ENCODE results near the gene CHM. TPM values are rescaled to one million over a fixed set of nuclear protein-coding genes. Genes with fewer than 3 reads are reported as not detected.
"Not testable (repeated sequence)": the region's sequence is repeated elsewhere in the genome, so short reads cannot be mapped to it uniquely, and the experiment has no call there.

Gene CHM
- polyA plus RNA-seq, 3 donors = 6.0 to 7.7 (median 6.6) TPM

GRCh38 chrX:85977218-85977617 is 70.1 kb downstream of the CHM start:
- Mint-ChIP-seq H3K4me1 (no peaks in the 10 kb centered on the region), H3K27me3 (ENCODE audit: low read depth in 3 of 3) (no peaks in the 10 kb centered on the region), H3K4me3 (no peak overlapping the region), H3K36me3 (peaks cover 23 to 42% of the 10 kb centered on the region in 2 donors), H3K27ac (no peak overlapping the region), H3K9me3 (peaks cover 0 to 12% (median 2%) of the 10 kb centered on the region in 7 donors)
- Histone ChIP-seq H3K36me3 (replicated peaks in 1 of 2; ENCODE audit: control insufficient read depth in 1 of 2, insufficient read depth in 2 of 2, low read length in 2 of 2) (peaks cover 9 to 33% of the 10 kb centered on the region in 2 donors), H3K27me3 (ENCODE audit: control insufficient read depth in 2 of 2, insufficient read depth in 2 of 2, low read length in 2 of 2) (no peaks in the 10 kb centered on the region), H4K20me1 (ENCODE audit: insufficient read depth, low read length) (no peaks in the 10 kb centered on the region), H3K4me3 (replicated peaks in 1 of 3; ENCODE audit: low read depth in 2 of 3, low read length in 3 of 3) (no peak overlapping the region), H3K4me2 (replicated peaks; ENCODE audit: extremely low read depth, low read length, poor library complexity, severe bottlenecking) (no peak overlapping the region), H3K79me2 (ENCODE audit: insufficient read depth, low read length) (no peaks in the 10 kb centered on the region), H2AFZ (ENCODE audit: insufficient read depth, low read depth, low read length, poor library complexity, severe bottlenecking) (no peak overlapping the region), H3K4me1 (ENCODE audit: control insufficient read depth in 1 of 2, insufficient read depth in 2 of 2, low read length in 2 of 2) (no peaks in the 10 kb centered on the region), H3K27ac (ENCODE audit: low read depth in 1 of 2, low read length in 2 of 2) (no peak overlapping the region), H3K9ac (ENCODE audit: insufficient read depth, low read length, poor library complexity, severe bottlenecking) (no peak overlapping the region), H3K9me3 (replicated peaks in 1 of 2; ENCODE audit: control insufficient read depth in 1 of 2, insufficient read depth in 1 of 2, low read length in 2 of 2) (no peaks in the 10 kb centered on the region)
- WGBS (ENCODE audit: insufficient coverage) = no CpG with 5 or more reads among the region's 3 CpGs
- TF ChIP-seq CTCF (IDR thresholded peaks at IDR 0.05) = no peak
- no peak for DNase-seq
- intact Hi-C loops (cut with micrococcal nuclease) = no loop called here

- H3K4me1 ChIP-seq (ENCODE audit: control insufficient read depth in 1 of 2, insufficient read depth in 2 of 2, low read length in 2 of 2); DNase-seq; H3K4me1 Mint-ChIP-seq; H2AFZ ChIP-seq (ENCODE audit: insufficient read depth, low read depth, low read length, poor library complexity, severe bottlenecking); H3K27me3 Mint-ChIP-seq (ENCODE audit: low read depth in 3 of 3); intact Hi-C loops (cut with micrococcal nuclease); H3K4me3 Mint-ChIP-seq; H4K20me1 ChIP-seq (ENCODE audit: insufficient read depth, low read length); H3K27ac ChIP-seq (ENCODE audit: low read depth in 1 of 2, low read length in 2 of 2); H3K27me3 ChIP-seq (ENCODE audit: control insufficient read depth in 2 of 2, insufficient read depth in 2 of 2, low read length in 2 of 2); H3K9ac ChIP-seq (ENCODE audit: insufficient read depth, low read length, poor library complexity, severe bottlenecking); H3K9me3 ChIP-seq (replicated peaks in 1 of 2; ENCODE audit: control insufficient read depth in 1 of 2, insufficient read depth in 1 of 2, low read length in 2 of 2); H3K79me2 ChIP-seq (ENCODE audit: insufficient read depth, low read length); H3K4me2 ChIP-seq (replicated peaks; ENCODE audit: extremely low read depth, low read length, poor library complexity, severe bottlenecking); H3K4me3 ChIP-seq (replicated peaks in 1 of 3; ENCODE audit: low read depth in 2 of 3, low read length in 3 of 3); H3K27ac Mint-ChIP-seq: not testable (repeated sequence)
- 100% methylated on average over 15 of the region's 33 CpGs for WGBS (ENCODE audit: insufficient coverage)
- peaks cover 0 to 12% (median 4%) of the 10 kb centered on the region in 7 donors for H3K9me3 Mint-ChIP-seq
- H3K36me3 ChIP-seq (replicated peaks in 1 of 2; ENCODE audit: control insufficient read depth in 1 of 2, insufficient read depth in 2 of 2, low read length in 2 of 2) = peaks cover 0 to 18% of the 10 kb centered on the region in 2 donors
- peaks cover 24 to 39% of the 10 kb centered on the region in 2 donors for H3K36me3 Mint-ChIP-seq
Measured at GRCh38 chrX:85972351-85972750, 75.0 kb downstream of the CHM start.

Data from CD14-positive monocyte (primary cell).